HCT116 (cell line): ENCODE measurements around the gene ZNF554. TPM values are rescaled to one million over a fixed set of nuclear protein-coding genes. Genes with fewer than 3 reads are reported as not detected.

Experiments used
- ATAC-seq: fragments of 200-7000 bp; cut with Tn5 transposase; 2 replicates; pipeline ENCODE4 v1.9.1; 2020; ENCODE audit warnings: mild to moderate bottlenecking, moderate library complexity
- BruUV-seq: library from RNA; stranded (reverse); fragments of 400-500 nt; replicated peaks from 2 replicates; lab custom pipeline; 2021; lab: Mats Ljungman, UMichigan
- CTCF ChIA-PET: fragments of 300-600 bp; sonication (Branson Sonifier 250); formaldehyde crosslinking; loops from one replicate; lab custom pipeline; 2021; ENCODE audit warnings: antibody characterized with exemption; lab: Charles Lee
- POLR2A ChIA-PET: fragments of 300-600, 350-600 bp; sonication (Branson Sonifier 250); formaldehyde crosslinking; loops from one replicate; lab custom pipeline; 2021; ENCODE audit warnings: antibody characterized with exemption; lab: Charles Lee
- RAD21 ChIA-PET, 2 experiments: fragments of 300-600 bp; sonication (Branson Sonifier 250); formaldehyde crosslinking; loops; one replicate each; lab custom pipeline; 2023; ENCODE audit warnings: low total read pairs in 2 of 2; ENCODE audit not compliant: uncharacterized antibody in 2 of 2, unreplicated experiment in 2 of 2, low non-redundant PET in 1 of 2; lab: Charles Lee
- DNase-seq: peaks from one replicate; pipeline ENCODE4 v3.0.0-alpha.2; 2010; ENCODE audit warnings: low read depth, low spot score
- H2AFZ ChIP-seq: fragments of 200-600 bp; shearing (Covaris generic), sonication (generic); 2 replicates; pipeline ENCODE4 v1.6.1; 2017; ENCODE audit warnings: low read depth, mixed run types, mixed read lengths, antibody characterized with exemption, low read length; ENCODE audit not compliant: poor library complexity, severe bottlenecking
- H3K27ac ChIP-seq: 2 replicates; pipeline ENCODE4 v1.5.1; 2012; ENCODE audit warnings: low read depth, low read length
- H3K27me3 ChIP-seq: fragments of 200-600 bp; sonication (generic); 2 replicates; pipeline ENCODE4 v1.6.1; 2016; ENCODE audit warnings: mixed run types, low read length, mixed read lengths; ENCODE audit not compliant: insufficient read depth
- H3K36me3 ChIP-seq, 2 experiments: fragments of 200-500 bp in 1 of 2; fragments of 200-600 bp in 1 of 2; sonication (Bioruptor generic) in 1 of 2; sonication (generic) in 1 of 2; 2 replicates each; pipeline versions ENCODE4 v1.5.1 to v1.6.1; 2014 to 2016; ENCODE audit warnings: low read length in 2 of 2, inconsistent platforms in 1 of 2, mixed read lengths in 1 of 2, mixed run types in 1 of 2; ENCODE audit not compliant: insufficient read depth in 2 of 2, control insufficient read depth in 1 of 2
- H3K4me1 ChIP-seq, 2 experiments: fragments of 200-600 bp in 1 of 2; sonication (generic) in 1 of 2; 2 replicates each; pipeline versions ENCODE4 v1.5.1 to v1.6.1; 2012 to 2017; ENCODE audit warnings: low read length in 2 of 2, inconsistent platforms in 1 of 2, mild to moderate bottlenecking in 1 of 2, mixed read lengths in 1 of 2, mixed run types in 1 of 2, moderate library complexity in 1 of 2; ENCODE audit not compliant: insufficient read depth in 2 of 2, control insufficient read depth in 1 of 2
- H3K4me2 ChIP-seq: fragments of 200-600 bp; sonication (generic); 2 replicates; pipeline ENCODE4 v1.6.1; 2017; ENCODE audit warnings: mixed run types, low read length, mixed read lengths
- H3K4me3 ChIP-seq, 2 experiments: fragments of 200-600 bp in 1 of 2; sonication (generic) in 1 of 2; replicated peaks in 1 of 2; 2 replicates each; pipeline ENCODE4 v1.5.1; 2011 to 2016; ENCODE audit warnings: low read length in 2 of 2, control low read depth in 1 of 2, low read depth in 1 of 2, mild to moderate bottlenecking in 1 of 2, mixed read lengths in 1 of 2, mixed run types in 1 of 2
- H3K79me2 ChIP-seq: fragments of 200-600 bp; sonication (generic); 2 replicates; pipeline ENCODE4 v1.6.1; 2017; ENCODE audit warnings: mild to moderate bottlenecking, mixed run types, low read length, moderate library complexity, mixed read lengths; ENCODE audit not compliant: insufficient read depth
- H3K9ac ChIP-seq: fragments of 200-600 bp; sonication (generic); 2 replicates; pipeline ENCODE4 v1.6.1; 2016; ENCODE audit warnings: low read length, mixed read lengths
- H3K9me2 ChIP-seq: fragments of 200-600 bp; sonication (generic), shearing (Covaris generic); 2 replicates; pipeline ENCODE4 v1.6.1; 2017; ENCODE audit warnings: mixed run types, mild to moderate bottlenecking, moderate library complexity; ENCODE audit not compliant: insufficient read depth
- H3K9me3 ChIP-seq, 2 experiments: fragments of 200-500 bp in 1 of 2; fragments of 200-600 bp in 1 of 2; sonication (Bioruptor generic) in 1 of 2; sonication (generic) in 1 of 2; 2 replicates each; pipeline ENCODE4 v1.6.1; 2014 to 2017; ENCODE audit warnings: low read length in 2 of 2, mixed read lengths in 2 of 2, inconsistent platforms in 1 of 2, low read depth in 1 of 2, mild to moderate bottlenecking in 1 of 2, mixed run types in 1 of 2, moderate library complexity in 1 of 2; ENCODE audit not compliant: control insufficient read depth in 1 of 2, insufficient read depth in 1 of 2
- H4K20me1 ChIP-seq: fragments of 200-600 bp; sonication (generic), shearing (Covaris generic); 2 replicates; pipeline ENCODE4 v1.6.1; 2017; ENCODE audit warnings: mixed run types, mild to moderate bottlenecking, moderate library complexity; ENCODE audit not compliant: insufficient read depth
- EZH2 ChIP-seq: fragments of 200-600 bp; sonication (generic); IDR thresholded peaks from 2 replicates; pipeline ENCODE4 v1.6.1; 2017; ENCODE audit warnings: antibody characterized with exemption, mixed run types
- EZH2phosphoT487 ChIP-seq: fragments of 200-600 bp; IDR thresholded peaks from 2 replicates; pipeline ENCODE4 v1.6.1; 2018; ENCODE audit warnings: antibody characterized with exemption, borderline replicate concordance
- JUND ChIP-seq: IDR thresholded peaks from 2 replicates; pipeline ENCODE4 v1.6.1; 2012
- ZFX ChIP-seq: fragments of 450-650 bp; IDR thresholded peaks from 2 replicates; pipeline ENCODE4 v1.6.1; 2017
- ZNF274 ChIP-seq: fragments of 200-500 bp; sonication (Bioruptor generic); IDR thresholded peaks from 2 replicates; pipeline ENCODE4 v1.6.1; 2014; ENCODE audit warnings: mild to moderate bottlenecking, low read depth, low read length, inconsistent platforms
- intact Hi-C: fragments of 100-400 bp; cut with micrococcal nuclease; formaldehyde crosslinking; loops from 2 replicates; pipeline ENCODE4 v1.10.0; 2022
- total RNA-seq: library from RNA; stranded (reverse); gene quantifications from one replicate; pipeline ENCODE4 v1.2.1, GENCODE V29; 2021; ENCODE audit not compliant: unreplicated experiment
- TF ChIP-seq, protein P1 (sequence below), 3 experiments: fragments of 200-600 bp in 1 of 3; sonication (generic) in 1 of 3; IDR thresholded peaks in 2 of 3; conservative IDR thresholded peaks in 1 of 3; 2 replicates each; pipeline ENCODE4 v1.5.1; 2012 to 2017; ENCODE audit warnings: low read depth in 2 of 3, low read length in 2 of 3, antibody characterized with exemption in 1 of 3, borderline replicate concordance in 1 of 3, control low read depth in 1 of 3, mild to moderate bottlenecking in 1 of 3, mixed read lengths in 1 of 3, mixed run types in 1 of 3, moderate library complexity in 1 of 3; ENCODE audit not compliant: insufficient read depth in 1 of 3
- TF ChIP-seq, protein P2 (sequence below): IDR thresholded peaks from 2 replicates; pipeline ENCODE4 v1.6.1; 2012
- TF ChIP-seq, protein P3 (sequence below): IDR thresholded peaks from 2 replicates; pipeline ENCODE4 v1.6.1; 2012; ENCODE audit warnings: low read depth
- TF ChIP-seq, protein P4 (sequence below): IDR thresholded peaks from 2 replicates; pipeline ENCODE4 v1.6.1; 2012

ZNF554 gene
- total RNA-seq, 1 experiment from 2014 or later: 4.0 TPM

DNA sequence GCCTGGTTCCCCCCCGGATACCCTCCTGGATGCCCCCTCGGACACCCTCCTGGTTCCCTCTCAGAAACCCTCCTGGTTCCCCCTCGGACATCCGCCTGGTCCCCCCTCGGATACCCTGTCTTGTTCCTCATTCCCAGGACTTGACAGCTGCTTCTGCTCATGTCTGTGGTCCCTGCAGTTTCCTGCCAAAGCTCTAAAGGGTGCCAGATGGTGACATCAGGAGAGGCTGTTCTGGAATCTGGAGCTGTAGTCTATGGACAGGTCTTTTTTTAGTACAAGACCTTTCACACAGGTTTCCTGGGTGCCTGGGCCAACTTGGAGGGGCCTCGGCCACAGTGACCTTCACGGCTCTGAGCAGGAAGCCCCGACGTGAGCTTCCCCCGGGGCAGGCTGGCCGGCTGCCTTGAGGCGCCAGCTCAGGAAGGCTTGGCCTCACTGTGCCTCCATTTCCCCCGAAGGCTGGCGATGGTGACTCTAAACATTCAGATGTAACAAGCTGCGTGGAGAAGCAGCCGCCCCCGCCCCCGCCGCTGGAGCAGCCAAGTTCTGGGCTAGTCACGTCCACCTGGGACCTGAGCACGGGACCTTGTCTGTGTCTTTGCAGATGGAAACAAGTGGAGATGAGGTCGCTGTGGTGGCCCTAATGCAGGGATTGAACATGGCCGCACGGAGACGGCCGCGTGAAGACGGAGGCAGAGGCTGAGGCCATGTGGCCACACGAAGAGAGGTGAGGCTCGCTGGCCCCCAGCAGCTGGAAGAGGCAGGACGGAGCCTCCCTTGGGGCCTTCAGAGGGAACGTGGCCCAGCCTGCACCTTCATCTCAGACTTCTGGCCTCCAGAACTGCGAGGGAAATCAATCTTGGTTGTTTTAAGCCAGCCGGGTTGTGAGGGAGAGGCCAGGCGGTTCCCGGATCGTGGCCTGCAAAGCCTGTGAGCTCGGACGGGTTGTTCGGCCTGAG, 49.3 kb upstream of the ZNF554 start (continued):
- TF ChIP-seq, protein P1, sequence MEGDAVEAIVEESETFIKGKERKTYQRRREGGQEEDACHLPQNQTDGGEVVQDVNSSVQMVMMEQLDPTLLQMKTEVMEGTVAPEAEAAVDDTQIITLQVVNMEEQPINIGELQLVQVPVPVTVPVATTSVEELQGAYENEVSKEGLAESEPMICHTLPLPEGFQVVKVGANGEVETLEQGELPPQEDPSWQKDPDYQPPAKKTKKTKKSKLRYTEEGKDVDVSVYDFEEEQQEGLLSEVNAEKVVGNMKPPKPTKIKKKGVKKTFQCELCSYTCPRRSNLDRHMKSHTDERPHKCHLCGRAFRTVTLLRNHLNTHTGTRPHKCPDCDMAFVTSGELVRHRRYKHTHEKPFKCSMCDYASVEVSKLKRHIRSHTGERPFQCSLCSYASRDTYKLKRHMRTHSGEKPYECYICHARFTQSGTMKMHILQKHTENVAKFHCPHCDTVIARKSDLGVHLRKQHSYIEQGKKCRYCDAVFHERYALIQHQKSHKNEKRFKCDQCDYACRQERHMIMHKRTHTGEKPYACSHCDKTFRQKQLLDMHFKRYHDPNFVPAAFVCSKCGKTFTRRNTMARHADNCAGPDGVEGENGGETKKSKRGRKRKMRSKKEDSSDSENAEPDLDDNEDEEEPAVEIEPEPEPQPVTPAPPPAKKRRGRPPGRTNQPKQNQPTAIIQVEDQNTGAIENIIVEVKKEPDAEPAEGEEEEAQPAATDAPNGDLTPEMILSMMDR (IDR thresholded peaks at IDR 0.05 in 2 of 3, conservative IDR thresholded peaks at IDR 0.05 in 1 of 3; ENCODE audit: borderline replicate concordance in 1 of 3, insufficient read depth in 1 of 3, low read depth in 2 of 3, low read length in 2 of 3): no peak
- no peak for TF ChIP-seq EZH2phosphoT487
- TF ChIP-seq, protein P2, sequence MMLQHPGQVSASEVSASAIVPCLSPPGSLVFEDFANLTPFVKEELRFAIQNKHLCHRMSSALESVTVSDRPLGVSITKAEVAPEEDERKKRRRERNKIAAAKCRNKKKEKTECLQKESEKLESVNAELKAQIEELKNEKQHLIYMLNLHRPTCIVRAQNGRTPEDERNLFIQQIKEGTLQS: no peak

DNA sequence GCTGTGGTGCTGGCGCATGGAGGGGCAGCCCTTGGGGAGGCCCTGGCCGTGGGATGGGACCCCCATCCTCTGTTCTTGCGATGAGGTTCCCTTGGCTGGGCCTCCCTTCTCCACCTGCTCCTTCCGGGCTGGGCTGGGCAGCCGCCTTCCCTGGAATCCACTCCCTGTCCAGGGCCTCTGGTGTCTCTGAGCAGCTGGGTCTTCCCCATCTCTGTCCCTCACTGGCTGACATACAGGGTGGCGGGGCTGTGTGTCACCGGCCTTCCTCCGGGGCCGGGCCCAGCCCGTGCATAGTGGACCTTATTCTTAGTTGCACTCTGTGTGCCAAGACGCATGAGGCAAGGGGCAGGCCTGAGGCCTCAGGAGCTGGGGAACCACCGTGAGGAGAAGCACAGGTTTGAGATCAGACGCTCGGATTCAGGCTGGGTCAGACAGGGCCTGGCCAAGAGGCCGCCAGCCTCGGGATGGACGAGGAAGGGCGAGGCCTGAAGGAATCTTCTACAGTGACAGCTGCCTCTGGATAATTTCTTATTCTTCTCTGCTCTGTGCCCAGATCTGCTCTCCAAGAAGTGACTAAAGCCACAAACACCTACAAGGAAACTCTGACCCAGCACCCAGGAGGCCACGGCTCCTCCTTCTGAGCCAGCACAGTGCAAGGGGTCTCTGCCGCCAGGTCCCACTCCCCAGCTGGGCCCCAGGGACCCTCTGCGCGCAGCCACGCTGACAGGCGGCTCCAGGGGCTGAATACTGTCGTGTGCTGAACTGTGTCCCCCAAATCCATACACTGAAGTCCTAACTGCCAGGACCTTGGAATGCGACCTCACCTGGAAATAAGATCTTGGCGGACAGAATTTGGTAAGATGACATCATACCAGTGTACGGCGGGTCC, 47.6 kb upstream of the ZNF554 start:
- H3K27me3 ChIP-seq: no peaks in the 10 kb centered on the region
- H3K9ac ChIP-seq: no peak overlapping the region
- TF ChIP-seq, protein P3, sequence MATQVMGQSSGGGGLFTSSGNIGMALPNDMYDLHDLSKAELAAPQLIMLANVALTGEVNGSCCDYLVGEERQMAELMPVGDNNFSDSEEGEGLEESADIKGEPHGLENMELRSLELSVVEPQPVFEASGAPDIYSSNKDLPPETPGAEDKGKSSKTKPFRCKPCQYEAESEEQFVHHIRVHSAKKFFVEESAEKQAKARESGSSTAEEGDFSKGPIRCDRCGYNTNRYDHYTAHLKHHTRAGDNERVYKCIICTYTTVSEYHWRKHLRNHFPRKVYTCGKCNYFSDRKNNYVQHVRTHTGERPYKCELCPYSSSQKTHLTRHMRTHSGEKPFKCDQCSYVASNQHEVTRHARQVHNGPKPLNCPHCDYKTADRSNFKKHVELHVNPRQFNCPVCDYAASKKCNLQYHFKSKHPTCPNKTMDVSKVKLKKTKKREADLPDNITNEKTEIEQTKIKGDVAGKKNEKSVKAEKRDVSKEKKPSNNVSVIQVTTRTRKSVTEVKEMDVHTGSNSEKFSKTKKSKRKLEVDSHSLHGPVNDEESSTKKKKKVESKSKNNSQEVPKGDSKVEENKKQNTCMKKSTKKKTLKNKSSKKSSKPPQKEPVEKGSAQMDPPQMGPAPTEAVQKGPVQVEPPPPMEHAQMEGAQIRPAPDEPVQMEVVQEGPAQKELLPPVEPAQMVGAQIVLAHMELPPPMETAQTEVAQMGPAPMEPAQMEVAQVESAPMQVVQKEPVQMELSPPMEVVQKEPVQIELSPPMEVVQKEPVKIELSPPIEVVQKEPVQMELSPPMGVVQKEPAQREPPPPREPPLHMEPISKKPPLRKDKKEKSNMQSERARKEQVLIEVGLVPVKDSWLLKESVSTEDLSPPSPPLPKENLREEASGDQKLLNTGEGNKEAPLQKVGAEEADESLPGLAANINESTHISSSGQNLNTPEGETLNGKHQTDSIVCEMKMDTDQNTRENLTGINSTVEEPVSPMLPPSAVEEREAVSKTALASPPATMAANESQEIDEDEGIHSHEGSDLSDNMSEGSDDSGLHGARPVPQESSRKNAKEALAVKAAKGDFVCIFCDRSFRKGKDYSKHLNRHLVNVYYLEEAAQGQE: no peak
- TF ChIP-seq, protein P4, sequence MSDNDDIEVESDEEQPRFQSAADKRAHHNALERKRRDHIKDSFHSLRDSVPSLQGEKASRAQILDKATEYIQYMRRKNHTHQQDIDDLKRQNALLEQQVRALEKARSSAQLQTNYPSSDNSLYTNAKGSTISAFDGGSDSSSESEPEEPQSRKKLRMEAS: no peak
- TF ChIP-seq, protein P1 (IDR thresholded peaks at IDR 0.05 in 2 of 3, conservative IDR thresholded peaks at IDR 0.05 in 1 of 3; ENCODE audit: borderline replicate concordance in 1 of 3, insufficient read depth in 1 of 3, low read depth in 2 of 3, low read length in 2 of 3): no peak
- no peak for TF ChIP-seq EZH2
- no peak for TF ChIP-seq ZFX
- TF ChIP-seq JUND: no peak
- TF ChIP-seq ZNF274: no peak
- TF ChIP-seq, protein P2: no peak

More for the DNA sequence above, 47.6 kb upstream of the ZNF554 start:
- H3K4me2 ChIP-seq: no peak overlapping the region
- H3K4me3 ChIP-seq: no peak overlapping the region
- peaks cover 6 to 13% of the 10 kb centered on the region in 2 experiments; a peak in 3 of 4 replicates for H3K36me3 ChIP-seq
- H4K20me1 ChIP-seq: no peaks in the 10 kb centered on the region; the same call in 1 of the 2 replicates
- H3K9me2 ChIP-seq: no peaks in the 10 kb centered on the region
- intact Hi-C loops: no loop called here
- ChIA-PET POLR2A (no interaction called here), RAD21 (no interaction called here), CTCF (no interaction called here)
- H3K4me1 ChIP-seq: no peaks in the 10 kb centered on the region
- no TSS peak for BruUV-seq
- no peak overlapping the region; the same call in 1 of the 2 replicates for H3K27ac ChIP-seq
- peaks cover 87% of the 10 kb centered on the region for H3K79me2 ChIP-seq
- no peak overlapping the region for H2AFZ ChIP-seq
- H3K9me3 ChIP-seq: no peaks in the 10 kb centered on the region
- DNase-seq (no peak), ATAC-seq (no peak)
